GM21723 (cell line): ENCODE measurements around the gene NRN1L.
"Not testable (repeated sequence)": the region's sequence is repeated elsewhere in the genome, so short reads cannot be mapped to it uniquely, and the experiment has no call there.

Experiments
- ATAC-seq: cut with Tn5 transposase; IDR thresholded peaks from one replicate; pipeline ENCODE4 v1.9.1; 2021; ENCODE audit warnings: mild to moderate bottlenecking, moderate library complexity; ENCODE audit not compliant: unreplicated experiment

Gene NRN1L

GRCh38 chr16:67882374-67883145, 2.1 kb upstream of the NRN1L start:
- no peak for ATAC-seq

- no peak for ATAC-seq
Measured at GRCh38 chr16:67883146-67883871, 1.4 kb upstream of the NRN1L start.

DNA sequence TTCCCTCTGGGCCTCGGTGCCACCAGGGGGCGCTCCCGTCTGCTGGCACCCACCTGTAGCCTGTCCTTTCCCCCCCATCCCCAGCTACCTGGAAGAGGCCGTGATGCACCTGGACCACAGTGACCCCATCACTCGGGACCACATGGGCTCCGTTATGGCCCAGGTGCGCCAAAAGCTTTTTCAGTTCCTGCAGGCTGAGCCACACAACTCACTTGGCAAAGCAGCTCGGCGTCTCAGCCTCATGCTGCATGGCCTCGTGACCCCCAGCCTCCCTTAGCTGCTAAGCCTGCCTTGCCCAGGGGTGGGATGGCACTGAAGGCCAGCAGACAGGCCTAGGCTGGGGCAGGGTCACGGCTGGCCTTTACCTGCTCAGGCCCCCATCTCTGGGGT, 818 bp upstream of the NRN1L start:
- ATAC-seq: no peak

DNA sequence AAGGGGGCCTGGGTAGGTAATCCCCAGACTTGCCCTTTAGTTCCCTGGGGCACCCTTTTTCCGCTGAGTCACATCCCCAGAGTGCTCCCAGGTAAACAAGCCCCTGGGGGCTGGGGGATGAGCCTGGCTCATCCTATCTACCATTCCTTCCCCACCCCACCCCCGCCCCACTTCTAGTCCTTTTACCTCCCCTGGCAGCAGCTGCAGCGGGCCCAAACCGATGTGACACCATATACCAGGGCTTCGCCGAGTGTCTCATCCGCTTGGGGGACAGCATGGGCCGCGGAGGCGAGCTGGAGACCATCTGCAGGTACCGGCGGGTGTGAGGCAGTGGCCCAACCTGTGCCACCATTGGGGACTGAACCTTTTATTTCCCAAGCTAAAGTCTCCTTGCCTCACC, 860 bp downstream of the NRN1L start:
- ATAC-seq: no peak

DNA sequence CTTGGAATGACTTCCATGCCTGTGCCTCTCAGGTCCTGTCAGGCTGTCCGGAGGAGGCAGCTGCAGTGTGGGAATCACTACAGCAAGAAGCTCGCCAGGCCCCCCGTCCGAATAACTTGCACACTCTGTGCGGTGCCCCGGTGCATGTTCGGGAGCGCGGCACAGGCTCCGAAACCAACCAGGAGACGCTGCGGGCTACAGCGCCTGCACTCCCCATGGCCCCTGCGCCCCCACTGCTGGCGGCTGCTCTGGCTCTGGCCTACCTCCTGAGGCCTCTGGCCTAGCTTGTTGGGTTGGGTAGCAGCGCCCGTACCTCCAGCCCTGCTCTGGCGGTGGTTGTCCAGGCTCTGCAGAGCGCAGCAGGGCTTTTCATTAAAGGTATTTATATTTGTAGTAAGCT, 1.3 kb downstream of the NRN1L start:
- ATAC-seq: no peak

GRCh38 chr16:67886387-67886786, 1.7 kb downstream of the NRN1L start:
- no peak for ATAC-seq

GRCh38 chr16:67888331-67888730, 3.6 kb downstream of the NRN1L start:
- no peak for ATAC-seq

- ATAC-seq: no peak
Measured at GRCh38 chr16:67892375-67892774, 7.7 kb downstream of the NRN1L start.

DNA sequence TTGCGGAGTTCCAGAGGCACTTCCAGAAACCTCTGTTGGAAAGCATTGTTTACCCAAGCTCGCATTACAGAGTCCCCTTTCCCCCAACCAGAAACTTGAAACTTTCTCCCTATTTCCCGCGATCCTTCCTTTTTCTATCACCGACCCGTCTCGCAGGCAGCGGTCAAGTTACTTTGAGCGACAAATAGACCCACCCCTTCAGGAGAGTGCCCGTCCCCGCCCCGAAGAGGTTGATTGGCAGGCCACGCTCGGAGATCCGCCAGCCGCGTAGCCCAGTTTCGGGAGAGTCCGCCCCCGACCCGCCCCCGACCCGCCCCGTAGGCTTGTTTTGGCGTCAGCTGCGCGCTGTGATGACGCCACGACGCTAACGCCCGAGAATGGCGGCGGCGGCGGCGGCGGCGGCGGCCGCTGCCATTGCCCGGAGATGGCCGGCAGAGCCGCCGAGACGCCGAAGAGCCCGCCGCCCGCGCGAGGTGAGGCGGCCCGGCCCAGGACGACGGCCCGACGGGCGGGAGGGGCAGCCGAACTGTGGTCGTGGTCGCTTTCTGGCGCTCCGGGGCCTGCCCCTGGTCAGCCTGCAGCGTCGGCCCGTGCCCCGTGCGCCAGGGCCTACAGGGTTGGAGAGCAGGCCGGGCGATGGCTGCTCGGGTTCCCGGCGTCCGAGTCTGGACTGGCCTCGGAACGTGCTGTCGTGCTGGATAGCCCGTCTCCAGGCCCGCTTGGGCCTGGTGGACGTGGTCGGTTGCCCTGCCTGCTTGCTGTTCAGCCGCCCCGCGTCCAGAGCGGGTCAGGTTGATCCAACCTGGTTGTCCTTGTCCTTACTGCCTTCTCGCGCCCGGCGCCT, 8.4 kb downstream of the NRN1L start, which contains the start of gene PSKH1:
TSS of gene PSKH1 (plus strand) at position 356 of the 844 bp plus-strand sequence. CDS start 15,496 bp downstream, outside the sequence.
- peak; percentile 77 for ATAC-seq

- ATAC-seq: peak; percentile 7
Measured at GRCh38 chr16:67893743-67894399, 9.2 kb downstream of the NRN1L start.

- no peak for ATAC-seq
Measured at GRCh38 chr16:67897231-67897630, 12.5 kb downstream of the NRN1L start.

- no peak for ATAC-seq
Measured at GRCh38 chr16:67901734-67902133, 17.0 kb downstream of the NRN1L start.

DNA sequence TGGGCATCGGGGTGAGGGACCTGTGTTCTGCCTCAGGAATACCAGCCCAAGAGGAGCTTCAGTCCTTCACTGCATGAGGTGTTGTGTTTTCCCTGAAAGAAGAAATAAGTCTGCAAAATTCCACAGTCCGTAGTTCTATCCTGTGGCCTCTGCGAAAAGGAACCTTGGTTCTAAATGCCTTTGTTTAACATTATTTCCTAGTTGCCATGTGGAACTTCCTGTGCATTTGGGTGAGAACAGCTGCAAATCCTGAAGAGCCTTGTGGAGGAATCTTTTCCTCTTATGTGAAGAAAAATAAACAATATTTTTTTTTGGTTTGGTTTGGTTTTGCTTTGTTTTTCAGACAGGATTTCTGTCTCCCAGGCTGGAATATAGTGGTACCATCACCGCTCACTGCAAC, 18.1 kb downstream of the NRN1L start:
- ATAC-seq: no peak

- ATAC-seq: no peak
Measured at GRCh38 chr16:67907397-67908180, 22.9 kb downstream of the NRN1L start.

DNA sequence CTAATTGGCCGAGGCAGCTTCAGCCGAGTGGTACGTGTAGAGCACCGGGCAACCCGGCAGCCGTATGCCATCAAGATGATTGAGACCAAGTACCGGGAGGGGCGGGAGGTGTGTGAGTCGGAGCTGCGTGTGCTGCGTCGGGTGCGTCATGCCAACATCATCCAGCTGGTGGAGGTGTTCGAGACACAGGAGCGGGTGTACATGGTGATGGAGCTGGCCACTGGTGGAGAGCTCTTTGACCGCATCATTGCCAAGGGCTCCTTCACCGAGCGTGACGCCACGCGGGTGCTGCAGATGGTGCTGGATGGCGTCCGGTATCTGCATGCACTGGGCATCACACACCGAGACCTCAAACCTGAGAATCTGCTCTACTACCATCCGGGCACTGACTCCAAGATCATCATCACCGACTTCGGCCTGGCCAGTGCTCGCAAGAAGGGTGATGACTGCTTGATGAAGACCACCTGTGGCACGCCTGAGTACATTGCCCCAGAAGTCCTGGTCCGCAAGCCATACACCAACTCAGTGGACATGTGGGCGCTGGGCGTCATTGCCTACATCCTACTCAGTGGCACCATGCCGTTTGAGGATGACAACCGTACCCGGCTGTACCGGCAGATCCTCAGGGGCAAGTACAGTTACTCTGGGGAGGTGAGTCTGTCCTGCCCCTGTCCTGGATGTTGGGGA, 24.5 kb downstream of the NRN1L start:
- ATAC-seq: no peak

- peak; percentile 57 for ATAC-seq
Measured at GRCh38 chr16:67910158-67910557, 25.5 kb downstream of the NRN1L start.

GRCh38 chr16:67914758-67915495, 30.2 kb downstream of the NRN1L start:
- ATAC-seq: no peak

DNA sequence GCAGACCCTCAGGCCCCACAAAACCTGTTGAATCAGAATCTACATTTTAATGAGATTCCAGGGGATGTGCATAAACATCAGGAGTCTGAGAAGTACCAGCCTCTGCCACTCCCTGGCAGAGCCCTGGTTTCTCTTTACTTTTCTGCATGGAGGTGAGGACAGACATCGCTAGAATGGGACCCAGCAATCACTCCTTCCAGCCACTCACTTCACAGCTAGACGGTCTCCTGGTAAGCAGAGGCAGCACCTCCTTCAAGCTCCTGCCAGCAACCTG, 30.7 kb downstream of the NRN1L start:
- ATAC-seq: not testable (repeated sequence)
